ENCODE data around the gene NPY.

DNA sequence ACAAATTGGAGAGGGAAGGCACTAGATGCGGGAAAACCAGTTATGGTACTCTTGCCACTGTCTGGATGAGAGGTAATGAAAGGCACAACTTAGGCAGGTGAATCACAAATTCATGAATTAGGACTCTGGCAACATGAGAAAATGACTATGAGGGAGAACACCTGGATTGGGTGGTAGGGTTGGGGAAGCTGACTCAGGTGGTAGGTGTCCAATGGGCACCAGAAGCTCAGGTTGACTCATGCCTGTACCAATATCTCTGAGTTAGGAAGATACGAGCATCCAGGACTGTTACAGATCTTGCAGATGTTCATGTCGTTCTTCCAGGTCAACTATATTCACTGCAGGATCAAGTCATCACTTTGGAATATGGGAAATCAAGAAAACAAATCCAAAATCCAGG is 56.7 kb downstream of the NPY start:
- TF ChIP-seq KDM5A (IDR thresholded peaks at IDR 0.05), result no peak
- TF ChIP-seq MAFK (IDR thresholded peaks at IDR 0.05; ENCODE audit: partially characterized antibody), result no peak
- TF ChIP-seq ESRRA (IDR thresholded peaks at IDR 0.05; ENCODE audit: borderline replicate concordance, low read length), result no peak
- TF ChIP-seq, protein P1, sequence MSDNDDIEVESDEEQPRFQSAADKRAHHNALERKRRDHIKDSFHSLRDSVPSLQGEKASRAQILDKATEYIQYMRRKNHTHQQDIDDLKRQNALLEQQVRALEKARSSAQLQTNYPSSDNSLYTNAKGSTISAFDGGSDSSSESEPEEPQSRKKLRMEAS (IDR thresholded peaks at IDR 0.05), result no peak
- no peak for TF ChIP-seq RNF2 (IDR thresholded peaks at IDR 0.05; ENCODE audit: borderline replicate concordance, low read depth)
- TF ChIP-seq KDM1A (IDR thresholded peaks at IDR 0.05; ENCODE audit: low read depth), result no peak
- TF ChIP-seq POLR2A (IDR thresholded peaks at IDR 0.05; ENCODE audit: low read length), result no peak
- no peak for TF ChIP-seq CTCF (IDR thresholded peaks at IDR 0.05)
- no peak for TF ChIP-seq RCOR1 (IDR thresholded peaks at IDR 0.05; ENCODE audit: low read depth, low read length)
- TF ChIP-seq ZFP36 (IDR thresholded peaks at IDR 0.05; ENCODE audit: borderline replicate concordance, partially characterized antibody), result no peak
- no peak for TF ChIP-seq NPAS2 (CRISPR knock-in tag; IDR thresholded peaks at IDR 0.05; ENCODE audit: borderline replicate concordance)
- no peak for TF ChIP-seq SMC3 (IDR thresholded peaks at IDR 0.05)
- TF ChIP-seq, protein P2, sequence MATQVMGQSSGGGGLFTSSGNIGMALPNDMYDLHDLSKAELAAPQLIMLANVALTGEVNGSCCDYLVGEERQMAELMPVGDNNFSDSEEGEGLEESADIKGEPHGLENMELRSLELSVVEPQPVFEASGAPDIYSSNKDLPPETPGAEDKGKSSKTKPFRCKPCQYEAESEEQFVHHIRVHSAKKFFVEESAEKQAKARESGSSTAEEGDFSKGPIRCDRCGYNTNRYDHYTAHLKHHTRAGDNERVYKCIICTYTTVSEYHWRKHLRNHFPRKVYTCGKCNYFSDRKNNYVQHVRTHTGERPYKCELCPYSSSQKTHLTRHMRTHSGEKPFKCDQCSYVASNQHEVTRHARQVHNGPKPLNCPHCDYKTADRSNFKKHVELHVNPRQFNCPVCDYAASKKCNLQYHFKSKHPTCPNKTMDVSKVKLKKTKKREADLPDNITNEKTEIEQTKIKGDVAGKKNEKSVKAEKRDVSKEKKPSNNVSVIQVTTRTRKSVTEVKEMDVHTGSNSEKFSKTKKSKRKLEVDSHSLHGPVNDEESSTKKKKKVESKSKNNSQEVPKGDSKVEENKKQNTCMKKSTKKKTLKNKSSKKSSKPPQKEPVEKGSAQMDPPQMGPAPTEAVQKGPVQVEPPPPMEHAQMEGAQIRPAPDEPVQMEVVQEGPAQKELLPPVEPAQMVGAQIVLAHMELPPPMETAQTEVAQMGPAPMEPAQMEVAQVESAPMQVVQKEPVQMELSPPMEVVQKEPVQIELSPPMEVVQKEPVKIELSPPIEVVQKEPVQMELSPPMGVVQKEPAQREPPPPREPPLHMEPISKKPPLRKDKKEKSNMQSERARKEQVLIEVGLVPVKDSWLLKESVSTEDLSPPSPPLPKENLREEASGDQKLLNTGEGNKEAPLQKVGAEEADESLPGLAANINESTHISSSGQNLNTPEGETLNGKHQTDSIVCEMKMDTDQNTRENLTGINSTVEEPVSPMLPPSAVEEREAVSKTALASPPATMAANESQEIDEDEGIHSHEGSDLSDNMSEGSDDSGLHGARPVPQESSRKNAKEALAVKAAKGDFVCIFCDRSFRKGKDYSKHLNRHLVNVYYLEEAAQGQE (IDR thresholded peaks at IDR 0.05), result no peak
